ENCODE data around the gene THBS3. TPM values are rescaled to one million over a fixed set of nuclear protein-coding genes. Genes with fewer than 3 reads are reported as not detected.

Gene THBS3
- total and polyA plus RNA-seq, 2 of the 4 experiments (the other 2 are of a cell fraction), result 15.1 to 30.4 TPM

DNA sequence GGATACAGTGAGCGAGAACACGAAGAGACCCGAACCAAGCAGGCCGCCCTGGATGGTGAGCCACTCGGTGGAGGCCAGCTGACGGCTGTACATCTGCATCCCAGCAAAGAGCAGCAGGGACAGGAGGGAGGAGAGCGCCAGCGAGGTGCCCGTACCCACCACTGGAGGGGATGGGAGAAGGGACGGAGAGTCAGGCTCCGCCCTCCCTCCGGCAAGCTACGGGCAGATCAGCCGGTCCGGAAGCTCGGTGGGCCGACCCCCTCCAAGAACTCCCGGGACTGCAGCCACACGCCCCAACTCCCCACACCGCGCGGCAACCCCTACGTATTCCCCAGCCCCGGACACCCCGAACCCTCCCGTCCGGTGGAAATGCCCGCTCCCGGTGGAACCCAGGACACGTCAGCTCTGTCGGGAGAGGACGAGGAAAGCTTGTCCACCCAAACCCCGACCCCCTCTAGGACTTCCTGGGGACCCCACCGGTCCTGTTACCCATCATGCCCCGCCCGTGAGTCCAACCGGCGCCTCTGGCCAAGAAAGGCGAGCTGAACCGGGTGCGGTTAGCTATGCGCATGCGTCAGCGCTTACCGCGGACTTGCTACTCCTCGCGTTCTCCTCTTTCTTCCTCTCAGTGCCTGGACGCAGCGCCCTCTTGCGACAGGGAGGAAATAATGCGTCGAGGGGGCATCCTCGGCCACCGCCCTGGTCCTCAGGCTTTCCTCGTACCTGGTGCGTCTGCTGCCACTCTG is 34.8 kb downstream of the THBS3 start, which contains the start of gene KRTCAP2:
TSS of gene KRTCAP2 (minus strand) at position 573 of the 746 bp plus-strand sequence. CDS start at position 493, 80 bp downstream.
- ChIA-PET CTCF (interaction anchor here (0.6 to 1.6 kb wide), 8 partner anchors 21 to 704 kb away, joined by 3 to 19 read pairs (median 6); partner anchors contain the start of genes CLK2, PBXIP1 and THBS3), POLR2A (ENCODE audit: unreplicated experiment) (interaction anchor here (0.9 to 1.0 kb wide), 2 partner anchors 21 to 52 kb away, joined by 3 to 4 read pairs; no protein-coding TSS in a partner anchor)
- Histone ChIP-seq H3K9me3 (ENCODE audit: control insufficient read depth, insufficient read depth, low read length) (no peaks in the 10 kb centered on the region), H4K91ac (ENCODE audit: insufficient read depth, low read depth, low read length) (peak within 1 kb of the TSS; percentile 83), H4K8ac (ENCODE audit: low read depth in 2 of 2, low read length in 2 of 2) (peak within 1 kb of the TSS; percentile 34 to 98), H4K20me1 (ENCODE audit: insufficient read depth, low read length) (no peaks in the 10 kb centered on the region), H2BK20ac (ENCODE audit: low read depth, low read length) (no peak within 1 kb of the TSS), H3K4me3 (ENCODE audit: insufficient read depth, low read depth, low read length) (peak within 1 kb of the TSS; percentile 81), H3K27ac (ENCODE audit: insufficient read depth, low read length) (peak within 1 kb of the TSS; percentile 93), H3K56ac (ENCODE audit: extremely low read depth, insufficient read depth, low read length) (peak within 1 kb of the TSS; percentile 76), H2AK5ac (ENCODE audit: low read depth, low read length) (peak within 1 kb of the TSS; percentile 87), H3K18ac (ENCODE audit: low read depth, low read length) (peak within 1 kb of the TSS; percentile 38), H2AFZ (replicated peaks; ENCODE audit: low read length, poor library complexity) (peak within 1 kb of the TSS; percentile 96), H2BK120ac (ENCODE audit: low read depth, low read length) (peak within 1 kb of the TSS; percentile 37), H2BK5ac (ENCODE audit: low read depth, low read length, poor library complexity, severe bottlenecking) (peak within 1 kb of the TSS; percentile 86), H3K9ac (ENCODE audit: low read depth, low read length) (peak within 1 kb of the TSS; percentile 94), H3K79me1 (ENCODE audit: low read depth in 1 of 2, low read length in 2 of 2) (peaks cover 0 to 46% of the 10 kb centered on the region in 2 experiments), H3K4me1 (ENCODE audit: control insufficient read depth, insufficient read depth, low read length) (peaks cover 3% of the 10 kb centered on the region), H2AK9ac (replicated peaks; ENCODE audit: low read depth, low read length, poor library complexity) (peak within 1 kb of the TSS; percentile 93), H3K23ac (ENCODE audit: low read depth, low read length) (peak within 1 kb of the TSS; percentile 66; the same call in 1 of the 2 replicates), H3K14ac (replicated peaks; ENCODE audit: low read depth, low read length) (peak within 1 kb of the TSS; percentile 82), H2BK15ac (ENCODE audit: low read depth, low read length) (no peak within 1 kb of the TSS; the same call in 2 of the 3 replicates), H3K27me3 (ENCODE audit: control insufficient read depth, insufficient read depth, low read length) (no peaks in the 10 kb centered on the region), H3K4ac (ENCODE audit: low read depth, low read length) (peak within 1 kb of the TSS; percentile 92), H4K5ac (ENCODE audit: low read depth, low read length) (peak within 1 kb of the TSS; percentile 92), H3K36me3 (ENCODE audit: control insufficient read depth, insufficient read depth, low read length) (peaks cover 28% of the 10 kb centered on the region), H3K4me2 (ENCODE audit: low read depth, low read length) (peak within 1 kb of the TSS; percentile 94), H3K9me1 (ENCODE audit: insufficient read depth, low read length) (peaks cover 2% of the 10 kb centered on the region; the same call in 1 of the 2 replicates)
- BruUV-seq (replicated peaks), result no TSS peak
- in situ Hi-C loops (cut with MboI; ENCODE audit: low sequenced_read_pairs), result no loop called here
- DNase-seq (peak; percentile 95), ATAC-seq (ENCODE audit: low read depth) (peak; percentile 80)
- intact Hi-C loops (cut with micrococcal nuclease), result loop anchor here (10.0 kb wide), 2 partner anchors 198 to 422 kb away; partner anchors contain the start of genes CKS1B and SHC1
- dilution Hi-C loops (cut with HindIII; ENCODE audit: low sequenced_read_pairs, unreplicated experiment), result no loop called here
- WGBS, 2 experiments (ENCODE audit: extremely low coverage in 2 of 2, insufficient read length in 1 of 2), result 0% methylated on average over 19 of the region's 57 CpGs; no CpG with 5 or more reads in 1 of the 2 experiments
- TF ChIP-seq POLR2A (IDR thresholded peaks at IDR 0.05; ENCODE audit: low read depth, low read length) (peak; percentile 87), RCOR1 (IDR thresholded peaks at IDR 0.05; ENCODE audit: insufficient replicate concordance, low read length) (peak; percentile 85), CHD1 (IDR thresholded peaks at IDR 0.05; ENCODE audit: low read depth, low read length) (no peak; the same call in 1 of the 2 replicates), ELK1 (IDR thresholded peaks at IDR 0.05; ENCODE audit: borderline replicate concordance, low read depth, low read length) (no peak), RFX5 (IDR thresholded peaks at IDR 0.05; ENCODE audit: low read depth, low read length) (no peak), MAFK (IDR thresholded peaks at IDR 0.05; ENCODE audit: low read depth, low read length) (no peak), CEBPB (IDR thresholded peaks at IDR 0.05; ENCODE audit: low read depth, low read length) (peak; percentile 54), NFE2L2 (IDR thresholded peaks at IDR 0.05; ENCODE audit: low read depth, low read length) (no peak), SMC3 (IDR thresholded peaks at IDR 0.05; ENCODE audit: low read depth, low read length) (peak; percentile 21; the same call in 1 of the 2 replicates), USF2 (IDR thresholded peaks at IDR 0.05; ENCODE audit: low read depth, low read length) (no peak), RAD21 (IDR thresholded peaks at IDR 0.05; ENCODE audit: low read length) (peak; percentile 49), CTCF (conservative IDR thresholded peaks at IDR 0.05; ENCODE audit: low read depth, low read length) (peak; percentile 97), BHLHE40 (IDR thresholded peaks at IDR 0.05; ENCODE audit: low read depth, low read length) (no peak), FOS (IDR thresholded peaks at IDR 0.05; ENCODE audit: low read depth, low read length) (no peak)
